NCI-H1930 (cell line): ENCODE measurements around the gene CRNKL1.

Experiments used
- DNase-seq, 2 experiments: peaks; one replicate each; lab custom pipeline; 2025; lab: John Stamatoyannopoulos, UW

The CRNKL1 gene

DNA sequence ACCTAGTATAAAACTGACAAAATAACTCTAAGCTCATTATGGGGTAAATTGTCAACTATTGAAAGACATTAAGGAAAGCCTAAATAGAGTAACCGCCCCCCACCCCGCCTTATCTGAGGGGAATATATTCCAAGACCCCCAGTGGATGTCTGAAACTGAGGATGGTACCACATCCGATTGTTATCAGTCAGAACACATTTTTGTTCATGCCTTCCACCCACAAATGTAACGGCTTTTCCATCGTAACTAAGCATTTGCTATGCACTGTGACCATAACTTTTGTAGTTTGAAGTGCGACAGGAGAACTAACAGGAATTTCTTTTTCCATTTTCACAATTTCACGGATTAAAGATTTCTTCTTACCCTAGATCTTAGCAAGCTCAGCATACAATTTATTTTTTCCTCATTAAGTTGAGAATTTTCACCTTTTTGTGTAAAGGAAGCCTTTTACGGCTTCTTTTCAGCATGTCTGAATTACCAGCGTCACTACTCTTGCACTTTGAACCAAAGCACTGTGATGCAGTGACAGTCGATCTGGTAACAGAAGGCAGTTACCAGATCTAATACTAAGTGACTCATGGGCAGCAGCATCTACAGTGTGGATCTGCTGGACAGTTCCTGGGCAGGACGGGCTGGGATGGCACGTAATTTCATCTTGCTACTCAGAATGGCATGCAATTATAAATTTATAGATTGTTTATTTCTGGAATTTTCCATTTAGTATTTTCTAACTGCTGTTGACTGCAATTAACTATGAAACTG, 11.9 kb upstream of the CRNKL1 start:
- DNase-seq = no peak

DNA sequence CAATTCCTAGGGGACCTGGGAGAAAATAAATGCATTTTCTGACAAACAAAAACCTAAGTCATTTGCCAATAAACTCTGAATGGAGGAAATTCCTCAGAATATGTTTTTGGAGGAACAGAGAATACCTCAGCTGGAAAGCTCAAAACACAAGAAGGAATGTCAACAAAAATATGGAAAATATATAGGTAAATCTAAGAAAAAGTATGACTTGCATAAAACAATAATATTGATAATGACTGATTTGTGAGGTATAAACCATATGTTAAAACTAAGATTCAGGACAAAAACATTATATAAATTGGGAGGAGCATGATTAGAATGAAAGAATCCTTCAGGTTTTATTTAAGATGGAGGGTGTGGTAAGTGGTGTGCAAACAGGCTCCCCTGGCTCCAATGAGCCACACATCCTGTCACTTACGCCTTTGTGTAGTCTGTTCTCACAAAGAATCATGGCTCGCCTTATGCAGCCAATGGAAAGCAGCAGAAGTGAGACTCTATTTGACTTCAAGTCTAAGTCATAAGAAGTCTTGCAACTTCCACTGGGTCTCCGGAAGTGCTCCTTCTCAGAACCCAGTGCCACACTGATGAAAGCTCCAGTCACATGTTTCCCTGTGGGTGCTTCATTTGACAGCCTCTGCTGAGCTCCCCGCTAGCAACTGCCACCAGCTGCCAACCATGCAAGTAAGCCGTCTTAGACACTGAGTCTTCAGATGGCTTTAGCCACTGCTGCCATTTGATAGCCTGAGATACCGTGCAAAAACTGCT, 8.2 kb upstream of the CRNKL1 start:
- DNase-seq = no peak

DNA sequence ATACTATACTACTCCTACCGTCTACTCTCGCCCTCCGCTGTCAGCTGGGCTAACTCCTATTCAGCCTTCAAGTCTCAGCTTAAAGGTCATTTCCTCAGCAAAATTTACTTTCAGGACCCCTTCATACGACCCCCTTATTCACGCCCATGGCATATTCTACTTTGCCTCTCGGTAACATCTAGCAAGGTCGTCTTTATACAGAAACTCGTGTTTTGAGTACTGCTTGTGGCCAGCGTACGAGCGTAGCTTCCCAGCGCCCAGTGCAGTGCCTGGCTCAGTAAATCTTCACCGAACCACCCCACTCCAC, 546 bp downstream of the CRNKL1 start:
- no peak for DNase-seq

- DNase-seq = no peak
Measured at GRCh38 chr20:20039752-20040387, 12.4 kb downstream of the CRNKL1 start.

GRCh38 chr20:20038586-20038985, 13.7 kb downstream of the CRNKL1 start:
- no peak for DNase-seq

DNA sequence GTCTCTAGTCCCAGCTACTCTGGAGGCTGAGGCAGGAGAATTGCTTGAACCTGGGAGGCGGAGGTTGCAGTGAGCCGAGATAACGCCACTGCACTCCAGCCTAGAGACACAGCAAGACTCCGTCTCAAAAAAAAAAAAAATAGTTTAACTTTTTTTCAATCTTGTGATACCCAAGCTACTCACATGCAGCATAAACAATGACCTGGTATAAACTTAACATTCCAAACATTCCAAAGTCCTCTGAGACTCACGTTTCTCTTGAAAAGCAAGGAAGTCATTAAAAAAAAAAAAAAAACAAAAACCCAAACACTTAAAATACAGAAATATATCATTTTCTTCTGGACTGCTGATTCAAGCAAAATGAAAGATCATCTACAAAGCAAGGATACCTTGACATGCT, 14.3 kb downstream of the CRNKL1 start:
- no peak for DNase-seq

DNA sequence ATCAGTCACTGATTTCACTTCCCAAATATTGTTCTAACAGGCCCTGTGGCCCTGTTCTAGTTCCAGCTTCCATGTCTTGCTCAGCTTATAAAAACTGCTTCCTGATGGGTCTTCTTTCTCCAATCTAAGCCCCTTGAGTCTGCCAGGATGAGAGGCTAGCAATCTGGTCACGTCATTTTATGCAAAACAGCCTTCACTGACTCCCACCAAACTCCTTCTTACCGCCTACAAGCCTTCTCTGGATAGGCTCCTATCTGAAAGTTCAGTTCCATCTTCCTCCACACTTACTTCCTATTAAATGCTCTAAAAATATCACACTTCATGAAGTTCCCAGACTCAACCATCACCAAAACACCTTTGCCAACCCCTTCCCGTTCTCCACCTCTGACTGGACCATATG, 15.5 kb downstream of the CRNKL1 start:
- no peak for DNase-seq

- DNase-seq = no peak
Measured at GRCh38 chr20:20034486-20034885, 17.8 kb downstream of the CRNKL1 start.

- DNase-seq = no peak
Measured at GRCh38 chr20:20031790-20032189, 20.5 kb downstream of the CRNKL1 start.

DNA sequence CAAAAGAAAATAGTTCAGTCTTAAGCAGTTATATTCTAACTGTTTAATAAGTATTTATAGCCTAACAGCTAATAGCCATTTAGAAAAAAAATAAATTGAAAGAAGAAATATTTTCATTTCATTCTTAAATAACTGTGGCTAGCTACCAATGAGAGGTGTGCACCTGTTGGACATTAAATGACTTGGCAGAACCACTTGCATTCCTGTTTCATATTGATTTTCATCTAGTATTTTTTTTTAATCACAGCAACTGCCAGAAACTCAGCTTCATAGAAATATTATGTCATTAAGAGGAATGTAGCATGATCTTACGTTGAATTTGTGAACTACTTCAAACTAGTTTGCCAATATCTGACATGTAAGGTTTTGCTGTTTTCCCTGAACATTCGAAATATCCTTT, 25.0 kb downstream of the CRNKL1 start:
- no peak for DNase-seq

- no peak for DNase-seq
Measured at GRCh38 chr20:20024942-20025341, 27.3 kb downstream of the CRNKL1 start.

DNA sequence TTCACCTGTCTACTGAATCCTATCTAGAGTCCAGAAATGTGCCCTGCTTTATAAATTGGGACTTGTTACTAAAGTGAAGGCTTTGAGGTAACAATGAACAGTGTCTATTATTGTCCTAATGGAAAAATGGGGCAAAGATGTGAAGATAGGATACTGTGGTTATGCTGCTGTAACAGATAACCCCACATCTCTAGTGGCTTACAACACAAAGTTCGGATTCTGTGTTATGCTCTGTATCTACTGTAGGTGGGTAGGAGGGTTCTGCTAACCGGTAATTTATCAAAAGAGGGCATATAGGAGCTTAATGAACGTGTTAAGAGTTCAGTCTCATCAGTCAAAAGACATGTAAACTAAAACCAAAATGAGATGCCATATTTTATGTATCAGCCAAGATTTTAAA, 28.9 kb downstream of the CRNKL1 start:
- DNase-seq = no peak

- DNase-seq = no peak
Measured at GRCh38 chr20:20022498-20022897, 29.8 kb downstream of the CRNKL1 start.

DNA sequence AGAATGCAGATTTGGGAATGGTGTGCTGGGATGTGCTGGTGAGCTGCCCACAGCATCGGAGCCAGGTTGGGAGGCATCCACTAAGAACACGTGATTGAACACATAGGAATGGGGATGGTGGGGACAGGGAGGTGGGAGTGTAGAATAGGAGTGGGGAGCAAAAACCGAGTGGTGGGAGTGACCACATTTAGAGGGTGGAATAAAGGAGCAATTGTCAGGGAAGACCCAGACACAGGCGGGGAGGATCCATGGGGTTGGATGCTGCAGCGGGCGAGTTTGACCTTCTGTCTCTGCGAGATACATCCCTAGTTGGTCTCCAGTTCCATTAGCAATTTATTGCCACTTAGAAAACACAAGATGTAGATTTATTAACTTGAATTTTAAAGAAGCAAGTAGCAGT, 30.4 kb downstream of the CRNKL1 start:
- no peak for DNase-seq

GRCh38 chr20:20020908-20021307, 31.4 kb downstream of the CRNKL1 start:
- no peak for DNase-seq

DNA sequence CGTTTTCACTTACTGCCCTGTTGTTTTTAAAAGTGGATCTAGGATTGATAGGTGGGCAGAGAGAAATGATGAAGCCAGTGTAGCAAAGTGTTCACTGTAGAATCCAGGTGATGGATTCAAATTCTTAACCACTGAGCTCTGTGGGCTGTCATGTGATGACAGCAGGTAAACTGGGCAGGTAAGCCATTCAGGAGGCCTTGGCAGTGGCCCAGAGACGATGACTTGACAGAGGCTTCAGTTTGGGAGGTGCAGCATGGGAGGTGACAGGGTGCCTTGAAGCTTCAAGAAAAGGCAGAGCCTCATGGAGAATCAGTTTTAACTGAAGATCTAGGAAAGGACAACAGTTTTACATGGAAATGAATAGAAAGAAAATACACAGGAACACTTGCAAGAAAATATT, 33.1 kb downstream of the CRNKL1 start:
- no peak for DNase-seq

DNA sequence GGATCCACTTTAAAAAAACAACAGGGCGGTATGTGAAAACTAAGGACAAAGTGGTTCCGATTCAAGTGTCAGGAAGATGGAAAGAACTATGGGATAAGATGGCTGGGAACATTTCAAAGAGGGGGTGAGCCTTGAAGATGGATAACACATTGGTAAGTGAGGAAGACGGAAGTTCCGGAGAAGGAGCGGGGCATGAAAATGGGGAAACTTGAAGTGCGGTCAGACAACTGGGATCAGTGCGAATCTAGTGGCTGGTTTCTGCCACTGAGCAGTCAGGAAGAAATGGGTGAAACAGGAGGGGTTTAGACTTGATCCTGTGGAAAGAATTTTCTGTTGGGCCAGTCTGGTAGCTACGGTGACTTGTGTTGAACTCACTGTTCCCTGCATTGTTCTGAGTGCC, 33.9 kb downstream of the CRNKL1 start:
- DNase-seq = no peak

GRCh38 chr20:20017844-20018185, 34.5 kb downstream of the CRNKL1 start:
- DNase-seq = no peak

DNA sequence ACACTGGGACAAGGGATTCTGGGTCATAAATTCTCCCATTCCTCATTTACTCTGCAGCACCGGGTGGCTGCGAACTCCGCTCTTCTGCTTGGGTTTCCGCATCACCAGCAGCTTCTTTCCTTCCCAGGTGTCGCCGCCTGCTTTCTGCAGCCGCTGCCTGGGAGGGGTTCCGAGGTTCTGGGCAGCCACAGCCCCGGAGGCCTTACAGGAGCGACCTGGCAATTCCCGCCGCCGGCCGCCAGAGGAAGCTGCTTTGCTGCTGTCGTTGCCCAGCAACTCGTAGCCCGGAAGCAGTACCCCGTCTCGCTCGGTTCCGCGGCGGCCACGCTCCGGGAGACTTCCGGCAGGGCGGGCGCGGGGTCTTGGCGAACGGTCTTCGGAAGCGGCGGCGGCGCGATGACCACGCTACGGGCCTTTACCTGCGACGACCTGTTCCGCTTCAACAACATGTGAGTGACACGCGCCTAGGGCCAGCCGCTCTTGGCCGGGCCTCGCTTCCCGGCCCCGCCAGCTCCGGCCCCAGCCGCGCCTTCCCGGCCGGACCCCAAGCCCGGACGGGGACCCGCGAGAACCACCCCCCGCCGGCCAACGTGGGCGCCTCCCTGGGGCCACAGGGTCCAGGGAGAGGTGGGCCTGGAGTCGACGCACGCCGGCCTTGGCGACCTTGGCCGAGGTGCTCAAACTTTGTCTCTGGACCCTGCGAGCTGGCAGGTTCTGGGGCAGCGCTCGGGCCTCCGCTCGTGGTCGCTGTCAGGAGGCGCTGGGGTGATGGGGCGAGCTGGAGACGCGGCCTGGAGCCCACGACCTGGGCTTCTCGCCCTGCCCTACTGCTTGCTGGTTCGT, 35.0 kb downstream of the CRNKL1 start, which contains the start of gene NAA20:
TSS of gene NAA20 (plus strand) at position 362 of the 843 bp plus-strand sequence. CDS start at position 397, 35 bp downstream.
- DNase-seq = peak; percentile 89 to 90

DNA sequence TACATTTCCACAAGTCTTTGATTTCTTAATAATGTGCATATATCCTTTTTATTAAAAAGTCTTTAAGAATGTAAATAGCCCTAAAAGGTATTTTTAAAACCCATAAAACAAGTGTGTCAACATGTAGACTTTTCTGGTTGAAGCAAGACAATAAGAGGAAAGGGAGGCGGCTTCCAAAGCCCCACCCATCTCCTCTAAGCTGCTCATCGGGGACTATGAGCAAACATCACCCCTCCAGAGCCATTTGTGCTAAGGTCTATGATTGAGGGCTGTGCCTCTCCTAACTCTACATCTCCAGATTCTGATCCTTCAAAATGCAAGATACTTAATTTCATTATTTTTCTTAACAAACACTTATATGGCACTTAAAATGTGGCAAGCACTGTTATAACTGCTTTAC, 37.6 kb downstream of the CRNKL1 start:
- DNase-seq = peak; percentile 35 to 59

GRCh38 chr20:20012541-20012940, 39.7 kb downstream of the CRNKL1 start:
- DNase-seq = no peak
